Ureter (tissue), 1 donor: ENCODE results near the gene ATIC. TPM values are rescaled to one million over a fixed set of nuclear protein-coding genes. Genes with fewer than 3 reads are reported as not detected.
A peak's percentile ranks its signal among the peaks of the same experiment; 100 is the strongest.
"Not testable (repeated sequence)": the region's sequence is repeated elsewhere in the genome, so short reads cannot be mapped to it uniquely, and the experiment has no call there.

ENCODE experiments used
- DNase-seq: peaks from one replicate; pipeline ENCODE4 v3.0.0-alpha.2; 2020; ENCODE audit warnings: low spot score
- total RNA-seq: library from RNA; stranded (reverse); gene quantifications from one replicate; pipeline ENCODE4 v1.2.4, GENCODE V29; 2023
- donor health status: DM: yes; HTN: yes; CAD: no.

Gene ATIC
- total RNA-seq = 139 TPM

GRCh38 chr2:215311625-215312396 lies at the start of gene ATIC:
Gene ATIC, plus strand, starts transcription at chr2:215312059. Its CDS starts 84 bp downstream, at chr2:215312143.
- peak; percentile 95 for DNase-seq

GRCh38 chr2:215262303-215262702 lies 49.6 kb upstream of the ATIC start:
- no peak for DNase-seq

- DNase-seq = no peak
Measured at GRCh38 chr2:215262741-215263362, 49.0 kb upstream of the ATIC start.

- no peak for DNase-seq
Measured at GRCh38 chr2:215264374-215264773, 47.5 kb upstream of the ATIC start.

GRCh38 chr2:215269397-215270117 lies 42.3 kb upstream of the ATIC start:
- peak; percentile 58 for DNase-seq

DNA sequence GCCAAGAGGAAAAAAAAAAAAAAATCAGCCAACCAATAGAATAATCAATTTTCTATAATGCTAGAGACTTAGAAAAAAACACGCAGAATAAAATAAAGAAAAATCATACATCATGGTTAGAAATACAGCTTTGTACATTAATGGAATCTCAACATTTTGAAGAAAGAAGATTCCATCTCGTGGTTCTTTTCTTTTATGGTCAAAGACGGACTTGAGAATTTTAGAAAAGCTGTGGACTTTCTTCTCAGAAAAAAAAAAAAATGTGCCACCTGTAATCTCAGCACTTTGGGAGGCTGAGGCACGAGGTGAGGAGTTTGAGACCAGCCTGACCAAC lies 41.8 kb upstream of the ATIC start:
- no peak for DNase-seq

- no peak for DNase-seq
Measured at GRCh38 chr2:215271446-215271845, 40.4 kb upstream of the ATIC start.

DNA sequence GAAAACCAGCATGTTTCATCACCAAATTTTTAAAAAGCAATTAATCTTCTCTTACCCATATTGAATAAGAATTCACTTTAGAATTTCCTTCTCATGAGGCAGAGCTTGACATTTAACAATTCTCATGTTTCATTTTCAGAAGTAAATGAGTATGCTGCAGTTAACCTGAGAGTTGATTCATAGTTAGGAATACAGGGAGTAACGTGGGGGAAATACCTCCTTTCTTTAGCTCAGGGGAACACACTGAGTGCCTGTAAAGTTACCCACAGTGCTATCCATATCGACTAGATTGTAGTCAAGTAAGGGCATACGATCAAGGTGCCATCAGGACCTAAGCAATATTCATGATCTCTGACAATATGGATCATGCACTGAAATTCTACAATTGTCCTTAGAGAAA lies 38.9 kb upstream of the ATIC start:
- no peak for DNase-seq

DNA sequence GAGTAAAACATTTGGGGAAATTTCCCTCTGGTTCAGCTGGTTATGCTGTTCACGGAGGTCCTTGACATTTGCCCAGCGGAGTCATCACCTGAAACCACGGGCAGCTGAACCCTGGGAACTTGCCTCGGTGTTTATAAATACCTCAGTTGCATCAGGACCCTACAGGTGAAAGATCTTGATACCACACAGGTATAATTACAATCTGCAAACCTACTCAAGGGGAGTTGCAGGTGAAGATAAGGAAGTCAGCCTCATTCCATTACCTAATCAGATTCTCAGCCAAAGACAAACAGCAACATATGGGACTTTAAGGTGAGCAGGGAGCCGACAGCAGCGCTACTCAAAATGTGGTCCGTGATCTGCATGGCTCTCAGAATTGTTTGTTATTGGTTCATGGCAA lies 37.0 kb upstream of the ATIC start:
- no peak for DNase-seq

DNA sequence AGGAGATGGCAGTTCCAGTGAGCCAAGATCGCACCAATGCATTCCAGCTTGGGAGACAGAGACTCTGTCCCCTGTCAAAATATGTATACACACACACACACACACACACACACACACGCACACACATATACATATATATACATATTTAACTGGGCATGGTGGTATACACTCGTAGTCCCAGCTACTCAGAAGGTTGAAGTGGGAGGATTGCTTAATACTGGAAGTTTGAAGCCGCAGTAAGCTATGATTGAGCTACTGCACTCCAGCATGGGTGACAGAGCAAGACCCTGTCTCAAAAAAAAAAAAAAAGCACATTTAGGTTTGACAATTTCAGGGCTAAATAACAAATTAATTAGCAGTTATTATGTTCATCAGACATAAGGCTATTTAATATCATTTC lies 36.0 kb upstream of the ATIC start:
- DNase-seq = no peak

GRCh38 chr2:215277944-215278343 lies 33.9 kb upstream of the ATIC start:
- no peak for DNase-seq

- no peak for DNase-seq
Measured at GRCh38 chr2:215280326-215280725, 31.5 kb upstream of the ATIC start.

DNA sequence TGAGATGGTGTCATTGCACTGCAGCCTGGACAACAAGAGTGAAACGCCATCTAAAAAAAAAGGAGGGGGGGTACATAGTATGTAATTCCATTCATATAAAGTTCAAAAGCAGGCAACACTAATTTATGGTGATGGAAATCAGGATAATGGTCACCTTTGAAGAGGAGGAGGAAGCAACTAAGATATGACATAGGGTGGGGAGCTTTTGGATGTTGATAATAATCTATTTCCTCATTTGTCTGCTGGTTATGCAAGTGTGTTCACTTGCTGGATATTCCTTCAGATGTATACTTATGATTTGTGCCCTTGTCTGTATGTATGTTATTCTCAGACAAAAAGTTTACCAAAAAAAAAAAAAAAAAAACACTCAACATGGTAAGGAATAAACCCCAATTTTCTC lies 28.6 kb upstream of the ATIC start:
- no peak for DNase-seq

- no peak for DNase-seq
Measured at GRCh38 chr2:215286309-215286708, 25.6 kb upstream of the ATIC start.

GRCh38 chr2:215288112-215288815 lies 23.6 kb upstream of the ATIC start:
- no peak for DNase-seq

DNA sequence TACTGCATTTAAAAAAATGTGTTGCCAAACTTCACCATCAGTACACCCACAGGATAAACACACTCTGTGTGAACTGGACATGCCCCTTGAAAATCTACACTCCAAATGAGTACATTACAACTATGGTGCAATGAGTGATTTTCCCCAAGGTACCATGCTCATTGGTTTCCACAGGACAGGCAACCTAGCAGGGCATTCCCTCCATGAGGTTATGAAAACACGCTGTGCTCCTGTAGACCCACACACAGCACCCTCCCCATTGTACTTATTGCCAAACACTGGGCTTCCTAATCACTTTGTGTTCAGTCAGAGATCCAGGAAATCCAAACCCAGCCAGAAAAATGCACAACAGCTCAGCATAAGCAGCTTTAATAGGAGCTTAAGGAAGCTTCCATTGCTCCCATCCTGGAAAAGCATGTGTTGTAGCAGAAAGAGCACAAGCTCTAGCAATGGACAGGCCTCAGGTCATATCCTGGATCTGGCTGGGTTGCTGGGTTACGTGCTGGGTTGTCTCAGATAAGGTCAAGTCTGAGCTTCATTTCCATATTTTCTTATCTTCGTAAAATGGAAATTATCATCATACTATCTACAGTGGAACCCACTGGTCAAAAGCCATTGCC lies 20.8 kb upstream of the ATIC start:
- DNase-seq = no peak

- no peak for DNase-seq
Measured at GRCh38 chr2:215293879-215294278, 18.0 kb upstream of the ATIC start.

DNA sequence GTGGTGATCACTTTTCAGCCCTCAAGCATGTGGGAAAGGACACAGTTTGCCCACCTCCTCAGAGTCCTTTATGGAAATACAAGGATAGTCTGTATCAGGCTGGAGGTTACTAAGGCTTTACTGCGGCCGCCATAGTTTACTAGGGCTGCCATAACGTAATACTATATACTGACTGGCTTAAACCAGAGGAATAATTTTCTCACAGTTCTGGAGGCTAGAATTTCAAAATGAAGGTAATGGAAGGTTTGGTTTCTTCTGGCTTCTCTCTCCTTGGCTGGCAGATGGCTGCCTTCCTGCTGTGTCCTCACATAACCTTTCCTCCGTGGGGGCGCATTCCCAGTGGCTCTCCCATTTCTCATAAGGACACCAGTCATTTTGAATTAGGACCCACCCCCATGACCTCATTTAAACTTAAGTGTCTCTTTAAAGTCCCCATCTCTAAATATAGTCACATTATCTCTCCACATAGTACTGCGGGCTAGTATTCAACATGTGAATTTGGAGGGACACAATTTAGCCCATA lies 12.5 kb upstream of the ATIC start:
- no peak for DNase-seq

- DNase-seq = no peak
Measured at GRCh38 chr2:215301994-215302393, 9.9 kb upstream of the ATIC start.

GRCh38 chr2:215311259-215311624 lies 617 bp upstream of the ATIC start:
- DNase-seq = not testable (repeated sequence)

DNA sequence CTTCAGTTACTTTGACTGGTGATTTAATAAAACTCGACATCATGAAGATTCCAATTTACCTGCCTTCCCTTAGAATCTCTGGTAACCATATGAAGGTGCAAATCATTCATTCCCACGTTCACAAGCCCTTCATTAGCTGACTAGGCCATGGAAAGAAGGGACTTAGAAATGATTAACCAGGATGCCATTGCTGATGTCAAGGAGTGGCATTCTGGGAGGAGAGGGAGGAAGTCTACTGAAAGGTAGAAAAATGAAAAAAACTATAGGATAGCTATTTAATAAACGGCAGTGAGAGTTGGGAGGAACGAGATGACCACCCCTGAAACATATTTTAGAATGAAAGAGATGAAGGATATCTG lies 1.4 kb downstream of the ATIC start:
- no peak for DNase-seq

- DNase-seq = no peak
Measured at GRCh38 chr2:215314896-215315295, 3.0 kb downstream of the ATIC start.
